ENCODE data around the gene NUTM2A. TPM values are rescaled to one million over a fixed set of nuclear protein-coding genes. Genes with fewer than 3 reads are reported as not detected.
A peak's percentile ranks its signal among the peaks of the same experiment; 100 is the strongest.
"Not testable (repeated sequence)": the region's sequence is repeated elsewhere in the genome, so short reads cannot be mapped to it uniquely, and the experiment has no call there.

Gene NUTM2A
- total and polyA plus RNA-seq, 2 donors (not counting 1 experiment from before 2014, with no cell fraction given), result 0.88 to 0.96 TPM

- peaks cover 17% of the 10 kb centered on the region for H3K4me1 Mint-ChIP-seq
- DNase-seq, CTCF ChIA-PET: not testable (repeated sequence)
These were observed 11.4 kb upstream of the NUTM2A start for GRCh38 chr10:87213806-87214205.

GRCh38 chr10:87216120-87216519 is 9.1 kb upstream of the NUTM2A start:
- DNase-seq; POLR2A ChIA-PET; H3K4me3 ChIP-seq (ENCODE audit: control extremely low read depth in 1 of 5, extremely low read depth in 1 of 5, insufficient read depth in 1 of 5, low read depth in 2 of 5, low read length in 4 of 5); H3K27ac ChIP-seq (ENCODE audit: low read length in 2 of 2); H3K9me3 Mint-ChIP-seq (ENCODE audit: insufficient read depth); H3K79me2 ChIP-seq (ENCODE audit: control insufficient read depth, insufficient read depth, low read length); H3K27ac Mint-ChIP-seq; H3K27me3 ChIP-seq (replicated peaks in 1 of 4; ENCODE audit: control extremely low read depth in 1 of 4, control insufficient read depth in 3 of 4, insufficient read depth in 4 of 4, low read length in 3 of 4); H3K36me3 ChIP-seq (replicated peaks in 1 of 2; ENCODE audit: control extremely low read depth in 1 of 2, control insufficient read depth in 1 of 2, extremely low read depth in 1 of 2, insufficient read depth in 2 of 2, low read length in 1 of 2); intact Hi-C loops (cut with micrococcal nuclease); H3K27me3 Mint-ChIP-seq; H3K9ac ChIP-seq (ENCODE audit: low read length); H3K4me2 ChIP-seq (replicated peaks; ENCODE audit: low read depth, low read length, poor library complexity, severe bottlenecking); H4K20me1 ChIP-seq (ENCODE audit: control insufficient read depth, insufficient read depth, low read length, poor library complexity, severe bottlenecking); H3K9me3 ChIP-seq (ENCODE audit: control extremely low read depth in 1 of 3, control insufficient read depth in 2 of 3, insufficient read depth in 1 of 3, low read length in 2 of 3): not testable (repeated sequence)
- Histone ChIP-seq H2AFZ (ENCODE audit: insufficient read depth, low read depth, low read length, poor library complexity, severe bottlenecking) (peak overlapping the region; percentile 16), H3K4me1 (ENCODE audit: control insufficient read depth in 2 of 2, insufficient read depth in 2 of 2, low read length in 2 of 2) (peaks cover 0 to 15% of the 10 kb centered on the region in 2 donors)
- ATAC-seq (ENCODE audit: low read depth), result peak; percentile 23
- CTCF ChIA-PET, result interaction anchor here (1.7 kb wide), 1 partner anchor 277 kb away, joined by 8 read pairs; no protein-coding TSS in a partner anchor
- Mint-ChIP-seq H3K4me1 (peaks cover 17% of the 10 kb centered on the region), H3K4me3 (peak overlapping the region; percentile 8)
- 15% methylated on average over 9 of the region's 11 CpGs for WGBS (ENCODE audit: insufficient coverage)

More at GRCh38 chr10:87213806-87214205, 11.4 kb upstream of the NUTM2A start:
- intact Hi-C loops (cut with micrococcal nuclease); H3K27ac Mint-ChIP-seq; H3K4me2 ChIP-seq (replicated peaks; ENCODE audit: low read depth, low read length, poor library complexity, severe bottlenecking); ATAC-seq (ENCODE audit: low read depth); H3K36me3 ChIP-seq (replicated peaks in 1 of 2; ENCODE audit: control extremely low read depth in 1 of 2, control insufficient read depth in 1 of 2, extremely low read depth in 1 of 2, insufficient read depth in 2 of 2, low read length in 1 of 2); POLR2A ChIA-PET; H3K9ac ChIP-seq (ENCODE audit: low read length); H3K27me3 ChIP-seq (replicated peaks in 1 of 4; ENCODE audit: control extremely low read depth in 1 of 4, control insufficient read depth in 3 of 4, insufficient read depth in 4 of 4, low read length in 3 of 4); H3K9me3 Mint-ChIP-seq (ENCODE audit: insufficient read depth); H3K27ac ChIP-seq (ENCODE audit: low read length in 2 of 2); H3K4me3 ChIP-seq (ENCODE audit: control extremely low read depth in 1 of 5, extremely low read depth in 1 of 5, insufficient read depth in 1 of 5, low read depth in 2 of 5, low read length in 4 of 5); H3K4me3 Mint-ChIP-seq; H3K9me3 ChIP-seq (ENCODE audit: control extremely low read depth in 1 of 3, control insufficient read depth in 2 of 3, insufficient read depth in 1 of 3, low read length in 2 of 3); H2AFZ ChIP-seq (ENCODE audit: insufficient read depth, low read depth, low read length, poor library complexity, severe bottlenecking); H3K79me2 ChIP-seq (ENCODE audit: control insufficient read depth, insufficient read depth, low read length); H4K20me1 ChIP-seq (ENCODE audit: control insufficient read depth, insufficient read depth, low read length, poor library complexity, severe bottlenecking); H3K27me3 Mint-ChIP-seq: not testable (repeated sequence)
- H3K4me1 ChIP-seq (ENCODE audit: control insufficient read depth in 2 of 2, insufficient read depth in 2 of 2, low read length in 2 of 2), result peaks cover 0 to 15% of the 10 kb centered on the region in 2 donors
- WGBS (ENCODE audit: insufficient coverage), result 88% methylated on average over 7 of the region's 21 CpGs

- peaks cover 14% of the 10 kb centered on the region for H3K4me1 Mint-ChIP-seq
- H3K9me3 ChIP-seq (ENCODE audit: control extremely low read depth in 1 of 3, control insufficient read depth in 2 of 3, insufficient read depth in 1 of 3, low read length in 2 of 3); intact Hi-C loops (cut with micrococcal nuclease); H3K27me3 Mint-ChIP-seq; H3K9me3 Mint-ChIP-seq (ENCODE audit: insufficient read depth); H3K36me3 ChIP-seq (replicated peaks in 1 of 2; ENCODE audit: control extremely low read depth in 1 of 2, control insufficient read depth in 1 of 2, extremely low read depth in 1 of 2, insufficient read depth in 2 of 2, low read length in 1 of 2); CTCF ChIA-PET; H3K79me2 ChIP-seq (ENCODE audit: control insufficient read depth, insufficient read depth, low read length); H3K9ac ChIP-seq (ENCODE audit: low read length); H4K20me1 ChIP-seq (ENCODE audit: control insufficient read depth, insufficient read depth, low read length, poor library complexity, severe bottlenecking); H2AFZ ChIP-seq (ENCODE audit: insufficient read depth, low read depth, low read length, poor library complexity, severe bottlenecking); ATAC-seq (ENCODE audit: low read depth); H3K27me3 ChIP-seq (replicated peaks in 1 of 4; ENCODE audit: control extremely low read depth in 1 of 4, control insufficient read depth in 3 of 4, insufficient read depth in 4 of 4, low read length in 3 of 4); POLR2A ChIA-PET; H3K4me2 ChIP-seq (replicated peaks; ENCODE audit: low read depth, low read length, poor library complexity, severe bottlenecking); H3K27ac Mint-ChIP-seq; H3K27ac ChIP-seq (ENCODE audit: low read length in 2 of 2); DNase-seq; H3K4me3 Mint-ChIP-seq; H3K4me3 ChIP-seq (ENCODE audit: control extremely low read depth in 1 of 5, extremely low read depth in 1 of 5, insufficient read depth in 1 of 5, low read depth in 2 of 5, low read length in 4 of 5): not testable (repeated sequence)
- WGBS (ENCODE audit: insufficient coverage), result no CpG with 5 or more reads among the region's 5 CpGs
- peaks cover 0 to 14% of the 10 kb centered on the region in 2 donors for H3K4me1 ChIP-seq (ENCODE audit: control insufficient read depth in 2 of 2, insufficient read depth in 2 of 2, low read length in 2 of 2)
These were observed 5.9 kb upstream of the NUTM2A start for GRCh38 chr10:87219370-87219769.

- H3K9ac ChIP-seq (ENCODE audit: low read length); CTCF ChIA-PET; H3K27me3 ChIP-seq (replicated peaks in 1 of 4; ENCODE audit: control extremely low read depth in 1 of 4, control insufficient read depth in 3 of 4, insufficient read depth in 4 of 4, low read length in 3 of 4); POLR2A ChIA-PET; H3K4me1 ChIP-seq (ENCODE audit: control insufficient read depth in 2 of 2, insufficient read depth in 2 of 2, low read length in 2 of 2); H3K4me1 Mint-ChIP-seq; H3K27ac Mint-ChIP-seq; H3K4me3 Mint-ChIP-seq; H3K9me3 Mint-ChIP-seq (ENCODE audit: insufficient read depth); ATAC-seq (ENCODE audit: low read depth); H3K36me3 ChIP-seq (replicated peaks in 1 of 2; ENCODE audit: control extremely low read depth in 1 of 2, control insufficient read depth in 1 of 2, extremely low read depth in 1 of 2, insufficient read depth in 2 of 2, low read length in 1 of 2); H3K4me2 ChIP-seq (replicated peaks; ENCODE audit: low read depth, low read length, poor library complexity, severe bottlenecking); H4K20me1 ChIP-seq (ENCODE audit: control insufficient read depth, insufficient read depth, low read length, poor library complexity, severe bottlenecking); H2AFZ ChIP-seq (ENCODE audit: insufficient read depth, low read depth, low read length, poor library complexity, severe bottlenecking); DNase-seq; H3K27me3 Mint-ChIP-seq; H3K4me3 ChIP-seq (ENCODE audit: control extremely low read depth in 1 of 5, extremely low read depth in 1 of 5, insufficient read depth in 1 of 5, low read depth in 2 of 5, low read length in 4 of 5); intact Hi-C loops (cut with micrococcal nuclease); H3K27ac ChIP-seq (ENCODE audit: low read length in 2 of 2); H3K9me3 ChIP-seq (ENCODE audit: control extremely low read depth in 1 of 3, control insufficient read depth in 2 of 3, insufficient read depth in 1 of 3, low read length in 2 of 3); H3K79me2 ChIP-seq (ENCODE audit: control insufficient read depth, insufficient read depth, low read length): not testable (repeated sequence)
- 95% methylated on average over 4 of the region's 30 CpGs for WGBS (ENCODE audit: insufficient coverage)
These were observed 2.5 kb upstream of the NUTM2A start for GRCh38 chr10:87222789-87223188.

Measured in B cell (primary cell).